Large intestine (tissue), 3 donors: Measurements from ENCODE around the gene SLC22A1. TPM values are rescaled to one million over a fixed set of nuclear protein-coding genes. Genes with fewer than 3 reads are reported as not detected.
"Not testable (repeated sequence)": the region's sequence is repeated elsewhere in the genome, so short reads cannot be mapped to it uniquely, and the experiment has no call there.

ENCODE experiments used
- DNase-seq, 2 donors: peaks; one replicate each; pipeline versions ENCODE4 v3.0.0 to v3.0.0-alpha.2; 2013
- H3K27ac ChIP-seq: one replicate; pipeline ENCODE4 v1.5.1; 2013; ENCODE audit warnings: low read length
- H3K27me3 ChIP-seq: 2 replicates; pipeline ENCODE4 v1.6.1; 2013; ENCODE audit warnings: low read length; ENCODE audit not compliant: control insufficient read depth, insufficient read depth
- H3K36me3 ChIP-seq: 2 replicates; pipeline ENCODE4 v1.6.1; 2013; ENCODE audit warnings: low read length; ENCODE audit not compliant: control insufficient read depth, insufficient read depth
- H3K4me1 ChIP-seq: one replicate; pipeline ENCODE4 v1.6.1; 2013; ENCODE audit warnings: low read length; ENCODE audit not compliant: control insufficient read depth, insufficient read depth
- H3K4me3 ChIP-seq: one replicate; pipeline ENCODE4 v1.5.1; 2013; ENCODE audit warnings: low read length
- H3K9me3 ChIP-seq: one replicate; pipeline ENCODE4 v1.6.1; 2013; ENCODE audit warnings: mild to moderate bottlenecking, low read depth, low read length, moderate library complexity; ENCODE audit not compliant: control insufficient read depth
- WGBS: methylation state at CpG from one replicate; pipeline ENCODE4 v1.1.5; 2013; ENCODE audit warnings: low lambda C conversion rate; ENCODE audit not compliant: insufficient coverage; 5-methylcytosine and 5-hydroxymethylcytosine counted together
- polyA plus RNA-seq: library from polyadenylated mRNA; unstranded; fragments of 120-200 nt; gene quantifications from one replicate; pipeline ENCODE4 v1.2.1, GENCODE V29; 2013

SLC22A1 gene
- polyA plus RNA-seq, 1 donor: 0.57 TPM

DNA sequence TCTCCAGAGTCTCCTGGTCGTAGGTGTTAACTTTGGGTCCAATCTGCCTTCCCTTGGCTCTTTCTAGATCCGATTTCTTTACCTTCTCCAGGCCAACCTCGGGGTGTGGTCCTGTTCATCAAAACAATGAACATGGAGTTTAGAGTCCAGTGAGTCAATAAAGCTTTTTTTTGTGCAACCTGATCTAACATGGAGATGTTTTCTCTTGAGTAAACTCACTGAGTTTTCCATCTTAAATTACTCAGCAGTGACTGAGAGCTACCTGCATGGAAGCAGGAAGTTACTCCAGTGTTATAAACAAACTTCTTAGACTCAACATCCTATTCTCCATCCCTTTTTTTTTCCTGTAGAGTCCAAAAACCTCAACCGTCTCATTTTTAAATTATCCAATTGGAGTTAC lies 14.9 kb upstream of the SLC22A1 start:
- no peaks in the 10 kb centered on the region for H3K4me1 ChIP-seq
- no peaks in the 10 kb centered on the region for H3K9me3 ChIP-seq
- H3K27me3 ChIP-seq: no peaks in the 10 kb centered on the region
- DNase-seq: no peak
- WGBS: 94% methylated on average over 3 of the region's 4 CpGs
- H3K4me3 ChIP-seq: no peak overlapping the region
- peaks cover 63% of the 10 kb centered on the region for H3K36me3 ChIP-seq
- H3K27ac ChIP-seq: no peak overlapping the region

DNA sequence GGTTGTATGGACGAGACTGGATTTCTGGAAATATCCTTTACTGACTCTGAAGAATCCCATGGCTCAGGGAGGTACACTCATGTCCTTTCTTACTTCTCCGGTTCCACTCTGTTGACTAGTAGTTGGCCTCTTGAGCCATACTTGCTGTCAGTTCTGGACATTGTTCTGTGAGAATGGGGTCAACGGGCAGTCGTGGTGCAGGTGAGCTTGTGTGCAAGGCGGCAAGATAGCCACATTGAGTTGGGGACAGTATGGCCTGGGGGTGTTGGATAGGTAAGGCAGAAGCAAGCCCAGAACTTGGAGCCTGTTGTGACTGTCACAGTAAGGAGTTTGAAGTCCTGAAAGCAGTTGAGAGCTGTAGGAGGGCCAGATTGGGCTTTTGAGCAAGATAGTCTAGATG lies 13.5 kb upstream of the SLC22A1 start:
- DNase-seq: no peak
- H3K36me3 ChIP-seq: peaks cover 49% of the 10 kb centered on the region
- H3K4me3 ChIP-seq: no peak overlapping the region

DNA sequence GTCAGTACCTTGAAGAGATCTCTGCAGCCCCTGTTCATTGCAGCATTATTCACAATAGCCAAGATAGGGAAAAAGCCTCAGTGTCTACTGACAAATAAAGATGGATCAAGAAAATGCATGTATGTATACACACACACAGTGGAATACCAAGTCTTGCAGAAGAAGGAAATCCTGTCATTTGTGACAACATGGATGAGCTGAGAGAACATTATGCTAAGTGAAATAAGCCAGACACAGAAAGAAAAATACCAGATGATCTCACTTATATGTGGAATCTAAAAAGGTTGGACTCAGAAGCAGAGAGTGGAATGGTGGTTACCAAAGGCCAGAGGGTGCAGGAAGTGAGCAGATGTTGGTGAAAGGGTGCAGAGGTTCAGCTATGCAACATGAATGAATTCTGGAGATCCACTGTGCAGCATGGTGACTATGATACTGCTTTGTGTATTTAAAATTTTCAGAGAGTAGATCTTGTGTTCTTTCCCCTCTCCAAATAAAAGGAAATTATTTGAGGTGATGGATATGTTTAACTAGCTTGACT lies 11.0 kb upstream of the SLC22A1 start:
- H3K4me1 ChIP-seq: no peaks in the 10 kb centered on the region
- no peak for DNase-seq
- no peak overlapping the region for H3K27ac ChIP-seq
- H3K27me3 ChIP-seq: no peaks in the 10 kb centered on the region
- peaks cover 25% of the 10 kb centered on the region for H3K36me3 ChIP-seq
- peaks cover 3% of the 10 kb centered on the region for H3K9me3 ChIP-seq
- no peak overlapping the region for H3K4me3 ChIP-seq

More for the DNA sequence above, 13.5 kb upstream of the SLC22A1 start:
- H3K27ac ChIP-seq: no peak overlapping the region
- WGBS: no CpG with 5 or more reads among the region's 5 CpGs
- no peaks in the 10 kb centered on the region for H3K4me1 ChIP-seq
- H3K27me3 ChIP-seq: no peaks in the 10 kb centered on the region
- no peaks in the 10 kb centered on the region for H3K9me3 ChIP-seq

DNA sequence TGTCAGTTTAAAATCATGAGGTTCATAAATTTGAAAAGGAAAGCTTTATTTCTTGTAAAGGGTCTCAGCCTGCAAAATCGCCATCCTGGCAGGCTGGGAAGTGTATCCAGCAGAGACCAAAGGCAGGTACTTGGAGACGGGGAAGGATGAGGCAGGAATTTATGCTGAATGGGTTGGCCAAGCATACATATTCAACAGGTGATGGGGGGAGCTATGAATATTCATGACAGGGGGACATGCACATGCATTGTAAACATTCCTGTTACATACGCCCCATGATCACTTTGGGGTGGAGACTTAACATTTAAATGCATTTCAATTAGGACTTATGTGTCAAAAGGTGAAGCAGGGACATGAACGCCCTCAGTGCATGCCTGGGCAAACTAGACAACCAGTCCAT lies 9.8 kb upstream of the SLC22A1 start:
- H3K9me3 ChIP-seq: peaks cover 3% of the 10 kb centered on the region
- no CpG with 5 or more reads among the region's 4 CpGs for WGBS
- H3K27me3 ChIP-seq: no peaks in the 10 kb centered on the region
- H3K4me1 ChIP-seq: no peaks in the 10 kb centered on the region
- H3K4me3 ChIP-seq: no peak overlapping the region
- no peak overlapping the region for H3K27ac ChIP-seq
- H3K36me3 ChIP-seq: peaks cover 15% of the 10 kb centered on the region
- DNase-seq: no peak

DNA sequence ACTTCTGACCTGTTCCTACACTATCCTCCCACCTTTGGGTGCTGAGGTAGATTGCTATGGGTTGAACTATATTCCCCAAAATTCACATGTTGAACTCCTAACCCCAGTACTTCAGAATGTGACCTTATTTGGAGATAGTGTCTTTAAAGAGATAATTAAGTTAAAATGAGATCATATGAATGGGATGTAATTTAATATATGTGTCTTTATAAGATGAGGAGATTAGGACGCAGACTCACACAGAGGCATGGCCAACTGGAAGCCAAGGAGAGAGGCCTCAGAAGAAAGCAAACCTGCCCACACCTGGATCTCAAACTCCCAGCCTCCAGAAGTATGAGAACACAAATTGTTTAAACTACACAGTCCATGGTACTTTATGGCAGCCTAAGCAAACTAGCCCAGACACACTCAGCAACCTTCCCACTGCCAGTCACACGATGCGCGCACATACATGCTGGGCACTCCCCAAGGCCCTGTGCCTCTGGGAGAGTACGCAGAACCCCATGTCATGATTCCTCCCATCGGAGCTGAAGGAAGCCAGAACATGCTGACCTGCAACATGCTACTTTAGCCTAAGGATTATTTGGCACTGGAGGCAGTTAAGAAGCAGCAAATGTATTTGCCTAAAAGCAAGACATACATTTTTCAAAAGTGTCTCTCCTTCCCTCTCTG lies 8.9 kb upstream of the SLC22A1 start:
- H3K4me3 ChIP-seq: no peak overlapping the region
- H3K9me3 ChIP-seq: peaks cover 3% of the 10 kb centered on the region
- H3K36me3 ChIP-seq: peaks cover 15% of the 10 kb centered on the region
- H3K27ac ChIP-seq: no peak overlapping the region
- WGBS: 83% methylated on average over 1 of the region's 6 CpGs
- no peaks in the 10 kb centered on the region for H3K27me3 ChIP-seq
- H3K4me1 ChIP-seq: no peaks in the 10 kb centered on the region
- no peak for DNase-seq

DNA sequence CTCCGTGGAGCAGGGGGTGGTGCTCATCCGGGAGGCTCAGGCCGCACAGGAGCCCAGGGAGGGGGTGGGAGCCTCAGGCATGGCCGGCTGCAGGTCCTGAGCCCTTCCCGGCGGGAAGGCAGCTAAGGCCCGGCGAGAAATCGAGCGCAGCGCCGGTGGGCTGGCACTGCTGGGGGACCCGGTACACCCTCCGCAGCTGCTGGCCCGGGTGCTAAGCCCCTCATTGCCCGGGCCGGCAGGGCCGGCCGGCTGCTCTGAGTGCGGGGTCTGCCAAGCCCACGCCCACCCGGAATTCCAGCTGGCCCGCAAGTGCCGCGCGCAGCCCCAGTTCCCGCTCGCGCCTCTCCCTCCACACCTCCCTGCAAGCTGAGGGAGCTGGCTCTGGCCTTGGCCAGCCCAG lies 7.1 kb upstream of the SLC22A1 start:
- not testable (repeated sequence) for H3K27ac ChIP-seq, DNase-seq, H3K27me3 ChIP-seq, H3K9me3 ChIP-seq, H3K4me1 ChIP-seq, H3K4me3 ChIP-seq
- H3K36me3 ChIP-seq: peaks cover 15% of the 10 kb centered on the region
- WGBS: no CpG with 5 or more reads among the region's 29 CpGs

DNA sequence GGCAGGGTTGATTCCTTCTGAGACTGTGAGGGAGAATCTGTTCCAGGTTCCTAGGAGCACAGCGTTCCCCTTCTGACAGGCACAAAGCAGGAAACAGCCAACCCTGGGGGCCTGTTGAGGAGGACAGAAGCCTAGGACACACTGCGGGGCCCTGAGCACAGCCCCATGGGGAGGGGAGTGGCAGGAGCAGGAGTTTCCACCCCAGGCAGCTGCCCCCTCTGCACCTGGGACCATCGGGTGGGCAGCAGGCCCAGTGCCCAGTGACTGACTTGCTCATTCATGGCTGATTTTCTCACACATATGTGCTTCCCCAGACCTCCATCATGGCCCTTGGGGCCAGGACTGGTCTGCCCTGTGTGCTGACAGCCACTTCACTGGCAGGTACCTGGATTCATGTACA lies 6.2 kb upstream of the SLC22A1 start:
- Histone ChIP-seq H3K4me1 (peaks cover 3% of the 10 kb centered on the region), H3K9me3 (peaks cover 9% of the 10 kb centered on the region), H3K27ac (no peak overlapping the region), H3K36me3 (peaks cover 11% of the 10 kb centered on the region), H3K27me3 (no peaks in the 10 kb centered on the region), H3K4me3 (no peak overlapping the region)
- no CpG with 5 or more reads among the region's 3 CpGs for WGBS
- DNase-seq: no peak

DNA sequence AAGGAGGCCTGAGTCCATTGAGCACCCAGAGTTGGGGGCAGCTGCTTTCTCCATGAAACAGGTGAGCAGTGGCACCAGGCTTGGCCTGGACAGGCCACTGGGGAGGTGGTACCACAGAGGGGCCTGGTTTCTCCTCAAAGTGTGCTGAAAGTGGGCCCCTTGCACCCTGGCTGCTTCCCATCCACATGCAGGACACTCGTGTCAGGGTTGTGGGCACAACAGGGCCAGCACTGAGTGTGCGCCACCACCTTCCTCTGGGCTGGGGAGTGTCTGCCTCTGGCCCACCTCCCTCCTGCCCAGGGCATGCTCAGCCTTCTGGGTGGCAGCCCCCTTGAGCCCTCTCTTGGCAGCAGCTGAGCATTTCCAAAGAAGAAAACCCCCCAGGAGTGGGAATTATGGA lies 5.2 kb upstream of the SLC22A1 start:
- H3K36me3 ChIP-seq: peaks cover 11% of the 10 kb centered on the region
- WGBS: no CpG with 5 or more reads among the region's 2 CpGs
- H3K27me3 ChIP-seq: no peaks in the 10 kb centered on the region
- peaks cover 3% of the 10 kb centered on the region for H3K4me1 ChIP-seq
- H3K27ac ChIP-seq: no peak overlapping the region
- no peak overlapping the region for H3K4me3 ChIP-seq
- H3K9me3 ChIP-seq: peaks cover 9% of the 10 kb centered on the region
- no peak for DNase-seq

DNA sequence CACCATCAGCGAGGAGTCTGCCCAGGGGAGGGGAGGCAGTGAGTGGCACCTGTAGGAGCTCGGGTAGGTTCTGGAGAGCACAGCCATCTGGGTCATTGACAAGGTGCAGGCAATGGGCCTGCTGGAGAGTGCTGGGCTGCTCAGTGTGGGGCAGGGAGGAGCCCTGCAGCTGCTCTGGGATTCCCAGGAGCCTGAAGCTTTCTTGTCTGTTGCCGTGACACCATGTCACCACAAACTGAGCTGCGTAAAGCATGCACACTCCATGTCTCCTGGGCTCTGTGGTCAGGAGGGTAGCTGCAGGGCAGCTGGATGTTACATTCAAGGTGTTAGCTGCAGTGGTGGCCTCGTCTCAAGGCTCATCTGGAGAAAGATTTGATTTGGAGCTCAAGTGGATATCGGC lies 4.5 kb upstream of the SLC22A1 start:
- Histone ChIP-seq H3K27me3 (no peaks in the 10 kb centered on the region), H3K27ac (no peak overlapping the region), H3K36me3 (peaks cover 11% of the 10 kb centered on the region), H3K4me3 (no peak overlapping the region), H3K4me1 (peaks cover 3% of the 10 kb centered on the region), H3K9me3 (peaks cover 9% of the 10 kb centered on the region)
- DNase-seq: no peak
- WGBS: no CpG with 5 or more reads among the region's 6 CpGs

DNA sequence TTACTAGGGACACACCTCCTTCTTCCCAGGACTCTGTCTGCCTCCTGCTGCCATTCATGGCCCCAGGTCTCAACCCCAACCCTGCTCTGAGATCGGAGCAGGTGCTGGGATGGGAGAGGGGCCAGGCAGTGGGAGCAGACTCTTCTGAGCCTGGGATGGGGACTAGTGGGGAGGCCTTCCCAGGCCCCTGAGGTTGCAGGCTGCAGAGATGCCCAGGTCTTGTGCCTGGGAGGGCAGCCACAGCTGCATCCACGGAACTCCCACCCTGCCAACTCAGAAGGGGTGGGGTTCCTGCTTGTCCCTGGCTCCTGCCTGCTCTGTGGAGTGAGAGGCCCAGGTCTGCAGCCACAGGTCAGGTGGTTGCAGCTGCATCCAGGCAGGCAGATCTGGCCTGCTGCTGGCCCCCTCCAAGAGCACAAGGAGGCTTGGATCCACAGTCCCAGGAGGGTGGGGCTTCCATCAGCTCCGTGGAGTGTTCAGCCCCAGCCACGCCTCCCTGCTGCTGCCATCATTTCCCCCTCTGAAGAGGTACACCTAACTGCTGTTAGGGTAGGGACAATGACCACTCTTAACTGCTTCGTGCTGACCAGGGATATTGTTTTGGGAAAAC lies 2.9 kb upstream of the SLC22A1 start:
- Histone ChIP-seq H3K4me1 (peaks cover 4% of the 10 kb centered on the region), H3K27me3 (no peaks in the 10 kb centered on the region), H3K9me3 (peaks cover 9% of the 10 kb centered on the region), H3K36me3 (peaks cover 11% of the 10 kb centered on the region), H3K27ac (no peak overlapping the region), H3K4me3 (no peak overlapping the region)
- no peak for DNase-seq
- WGBS: no CpG with 5 or more reads among the region's 5 CpGs

DNA sequence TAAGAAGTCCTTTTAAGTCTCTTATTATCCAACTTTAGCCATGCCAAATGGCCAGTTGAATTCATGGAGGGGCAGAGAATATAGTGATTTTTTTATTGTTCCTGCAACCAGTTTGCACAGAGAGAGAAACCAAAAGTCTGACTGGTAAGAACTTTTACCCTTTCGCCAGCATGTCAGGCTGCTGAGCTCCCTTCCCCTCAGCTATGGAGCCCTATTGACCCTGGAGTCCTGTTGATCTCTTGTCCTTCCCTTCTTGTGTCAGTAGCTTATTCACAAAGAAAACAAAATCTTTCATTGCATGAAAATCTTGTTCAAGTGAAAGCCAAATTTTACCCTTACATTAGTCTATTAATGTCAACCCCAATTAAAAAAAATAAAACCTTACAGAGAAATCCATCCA lies 1.5 kb upstream of the SLC22A1 start:
- no CpG with 5 or more reads among the region's 1 CpG for WGBS
- no peak overlapping the region for H3K4me3 ChIP-seq
- no peak overlapping the region for H3K27ac ChIP-seq
- H3K4me1 ChIP-seq: peaks cover 14% of the 10 kb centered on the region
- H3K9me3 ChIP-seq: peaks cover 6% of the 10 kb centered on the region
- no peaks in the 10 kb centered on the region for H3K27me3 ChIP-seq
- peaks cover 11% of the 10 kb centered on the region for H3K36me3 ChIP-seq
- DNase-seq: peak; percentile 39 to 54
